Activated T-helper 1 cell treated with anti-CD3 and anti-CD28 coated beads, Interleukin-2, amount 50 U/mL, for 16 hours (primary cell): ENCODE measurements around the gene TNRC6C.
"Not testable (repeated sequence)": the region's sequence is repeated elsewhere in the genome, so short reads cannot be mapped to it uniquely, and the experiment has no call there.

Experiments
- DNase-seq, 2 donors: peaks; one replicate each; pipeline ENCODE4 v3.0.0-alpha.2; 2020; ENCODE audit warnings: low read depth in 1 of 2, low spot score in 1 of 2

Gene TNRC6C

DNA sequence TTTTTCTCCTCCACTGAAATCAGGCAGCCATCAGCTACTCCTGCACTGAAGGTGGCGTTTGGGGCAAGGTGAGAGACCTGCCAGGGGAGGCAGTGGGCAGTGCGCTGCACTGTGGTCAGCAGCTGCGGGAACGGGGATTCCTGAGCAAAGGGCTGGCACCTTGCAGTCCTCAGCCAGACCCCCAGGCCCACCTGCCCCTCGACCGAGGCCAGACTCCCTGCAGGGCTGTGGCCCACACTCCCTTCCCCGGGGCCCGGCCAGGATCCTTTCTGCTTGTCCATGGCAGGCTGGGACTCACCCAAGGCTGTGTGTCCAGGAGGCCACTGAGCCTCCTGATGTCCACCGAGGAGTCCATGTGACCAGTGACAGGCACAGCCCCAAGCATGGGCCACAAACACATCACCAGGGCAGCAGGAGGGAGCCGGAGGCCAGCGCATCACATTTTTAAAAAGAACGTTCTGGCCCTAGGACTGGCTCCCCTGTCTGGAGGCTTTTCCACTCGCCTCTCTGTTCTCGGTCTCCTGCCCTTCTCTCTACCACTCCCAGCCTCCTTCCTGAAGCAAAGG, 28.5 kb upstream of the TNRC6C start:
- no peak for DNase-seq

DNA sequence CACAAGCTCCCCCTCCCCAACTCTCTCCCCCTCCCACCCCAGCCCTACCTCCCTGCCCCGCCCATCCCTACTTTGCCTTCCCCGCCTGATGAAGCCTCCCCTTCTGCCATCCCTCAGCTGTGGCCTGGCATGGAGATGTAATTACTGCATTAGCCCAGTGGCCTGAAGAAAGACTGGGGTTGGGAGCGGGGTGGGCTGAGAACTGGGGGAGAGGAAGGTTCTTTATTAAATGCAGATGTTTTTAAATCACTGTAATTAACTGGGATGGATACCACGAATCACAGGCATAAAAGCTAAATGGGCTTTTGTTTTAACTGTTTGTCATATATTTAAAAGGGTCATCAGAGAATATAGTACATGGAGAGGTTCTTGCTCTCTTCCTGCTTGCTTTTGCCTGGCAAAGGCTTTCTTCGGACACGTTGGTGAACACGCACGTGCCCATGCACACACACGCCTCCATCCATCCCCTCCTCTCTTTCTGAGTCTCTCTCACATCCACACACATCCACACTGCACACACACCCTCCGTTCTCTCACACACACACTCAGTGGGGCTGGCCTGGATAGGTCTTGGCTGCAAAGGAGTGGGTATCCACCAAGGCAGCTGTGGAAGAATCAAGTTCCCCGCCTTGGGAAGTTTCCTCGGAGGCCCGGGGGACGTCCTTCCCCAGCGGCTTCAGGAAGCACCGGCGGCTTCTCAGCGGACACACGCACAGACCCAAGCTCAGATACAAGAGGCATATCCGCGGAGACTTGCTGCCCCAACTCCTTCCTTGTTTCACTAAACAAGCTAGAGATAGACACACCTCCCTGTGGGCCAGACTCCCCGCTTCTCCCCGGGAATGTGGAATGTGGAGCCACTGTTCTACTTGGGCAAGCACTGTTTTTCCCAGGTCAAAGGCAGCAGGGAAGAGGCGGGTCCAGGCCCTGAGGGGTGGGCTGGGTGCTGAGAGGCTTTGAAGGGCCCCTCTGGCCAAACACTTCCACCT, 27.4 kb upstream of the TNRC6C start:
- no peak for DNase-seq

DNA sequence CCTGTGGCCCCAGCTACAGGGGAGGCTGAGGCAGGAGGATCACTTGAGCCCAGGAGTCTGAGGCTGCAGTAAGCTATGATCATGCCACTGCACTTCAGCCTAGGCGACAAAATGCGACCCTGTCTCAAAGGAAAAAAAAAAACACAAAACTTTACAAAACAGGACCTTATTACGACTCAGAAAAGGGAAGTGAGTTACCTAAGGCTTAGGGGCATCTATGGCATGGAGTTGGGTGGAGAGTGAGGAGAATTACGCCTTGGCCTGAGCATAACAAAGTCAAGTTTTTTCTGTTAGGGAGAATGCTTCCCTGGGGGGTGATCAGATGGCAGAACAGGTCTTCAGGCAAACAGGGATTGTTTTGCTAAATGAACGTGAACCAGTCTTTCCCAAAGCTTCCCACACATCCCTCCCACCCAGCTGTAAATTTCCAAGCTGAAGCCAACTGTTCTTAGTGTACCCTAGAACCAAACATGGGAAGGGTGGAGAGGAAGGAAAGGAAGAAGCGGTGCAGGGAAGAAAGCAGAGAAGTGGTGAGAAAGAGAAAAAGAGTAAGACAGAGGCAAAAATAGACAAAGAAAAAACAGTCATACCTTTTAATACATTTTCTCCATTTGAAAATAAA, 24.6 kb upstream of the TNRC6C start:
- no peak for DNase-seq

DNA sequence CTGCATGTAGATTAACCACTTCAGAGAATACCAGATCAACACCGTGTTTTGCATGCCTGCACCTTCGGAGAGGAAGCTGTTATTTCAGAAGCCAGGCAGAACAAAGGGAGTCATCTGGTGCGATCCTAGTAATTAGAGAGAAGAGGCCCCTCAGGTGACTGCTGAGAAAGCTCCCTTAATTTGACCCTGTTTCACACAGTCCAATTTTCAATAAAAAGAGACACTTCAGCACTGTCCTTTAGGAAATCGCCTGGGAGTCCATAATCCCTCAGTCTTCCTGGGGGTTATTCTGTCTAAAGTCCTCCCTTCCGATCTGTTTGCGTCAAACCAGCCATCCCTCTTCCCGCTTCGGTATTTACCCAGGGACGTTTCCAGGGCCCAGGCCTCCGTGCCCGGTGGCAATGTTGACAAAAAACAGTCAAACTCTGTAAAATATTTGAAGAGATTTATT, 23.4 kb upstream of the TNRC6C start:
- no peak for DNase-seq

DNA sequence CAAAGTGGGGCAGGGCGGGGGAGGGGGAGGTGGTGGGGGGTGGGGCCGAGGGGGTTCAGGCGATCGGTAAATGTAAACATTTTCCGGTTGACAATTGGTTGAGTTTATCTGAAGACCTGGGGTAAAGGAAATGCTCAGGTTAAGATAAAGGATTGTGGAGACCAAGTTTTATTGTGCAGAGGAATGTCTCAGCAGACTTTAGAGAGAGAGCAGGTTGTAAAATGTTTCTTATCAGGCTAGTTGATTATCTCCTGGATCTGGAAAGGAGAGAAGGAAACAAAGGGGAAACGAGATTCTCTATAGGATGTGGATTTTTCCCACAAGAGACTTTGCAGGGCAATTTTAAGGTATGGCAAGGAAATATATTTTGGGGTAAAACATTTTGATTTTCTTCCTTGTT, 22.8 kb upstream of the TNRC6C start:
- not testable (repeated sequence) for DNase-seq

DNA sequence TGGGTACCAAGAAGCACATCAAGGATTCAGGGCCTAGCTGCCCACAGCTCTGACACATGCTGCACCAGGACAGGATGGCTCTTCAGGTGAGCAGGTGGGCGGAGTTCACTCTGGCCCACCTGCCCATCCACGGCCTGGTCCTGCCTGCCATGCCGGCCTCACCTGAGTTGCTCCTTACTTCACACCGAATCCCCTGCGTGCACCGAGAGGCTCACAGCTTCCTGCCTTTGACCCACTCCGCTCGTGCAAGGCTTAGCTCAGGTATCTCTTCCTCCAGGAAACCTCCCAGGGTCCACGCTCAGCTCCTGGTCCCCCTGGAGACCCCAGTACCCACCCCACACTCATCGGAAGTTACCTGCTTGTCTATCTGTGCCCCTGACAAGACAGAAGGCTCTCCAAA, 21.6 kb upstream of the TNRC6C start:
- no peak for DNase-seq

DNA sequence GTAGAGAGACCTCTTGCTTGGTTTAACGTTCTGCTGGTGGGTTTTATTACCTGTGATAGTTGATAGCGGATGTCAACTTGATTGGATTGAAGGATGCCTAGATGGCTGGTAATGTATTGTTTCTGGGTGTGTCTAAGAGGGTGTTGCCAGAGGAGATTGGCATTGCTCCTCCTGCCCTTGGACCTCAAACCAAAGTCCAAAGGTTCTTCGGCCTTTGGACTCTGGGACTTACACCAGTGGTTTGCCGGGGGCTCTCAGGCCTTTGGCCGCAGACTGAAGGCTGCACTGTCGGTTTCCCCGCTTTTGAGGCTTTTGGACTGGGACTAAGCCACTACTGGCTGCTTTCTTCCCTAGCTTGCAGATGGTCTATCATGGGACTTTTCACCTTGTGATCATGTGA, 17.5 kb upstream of the TNRC6C start:
- DNase-seq = no peak

DNA sequence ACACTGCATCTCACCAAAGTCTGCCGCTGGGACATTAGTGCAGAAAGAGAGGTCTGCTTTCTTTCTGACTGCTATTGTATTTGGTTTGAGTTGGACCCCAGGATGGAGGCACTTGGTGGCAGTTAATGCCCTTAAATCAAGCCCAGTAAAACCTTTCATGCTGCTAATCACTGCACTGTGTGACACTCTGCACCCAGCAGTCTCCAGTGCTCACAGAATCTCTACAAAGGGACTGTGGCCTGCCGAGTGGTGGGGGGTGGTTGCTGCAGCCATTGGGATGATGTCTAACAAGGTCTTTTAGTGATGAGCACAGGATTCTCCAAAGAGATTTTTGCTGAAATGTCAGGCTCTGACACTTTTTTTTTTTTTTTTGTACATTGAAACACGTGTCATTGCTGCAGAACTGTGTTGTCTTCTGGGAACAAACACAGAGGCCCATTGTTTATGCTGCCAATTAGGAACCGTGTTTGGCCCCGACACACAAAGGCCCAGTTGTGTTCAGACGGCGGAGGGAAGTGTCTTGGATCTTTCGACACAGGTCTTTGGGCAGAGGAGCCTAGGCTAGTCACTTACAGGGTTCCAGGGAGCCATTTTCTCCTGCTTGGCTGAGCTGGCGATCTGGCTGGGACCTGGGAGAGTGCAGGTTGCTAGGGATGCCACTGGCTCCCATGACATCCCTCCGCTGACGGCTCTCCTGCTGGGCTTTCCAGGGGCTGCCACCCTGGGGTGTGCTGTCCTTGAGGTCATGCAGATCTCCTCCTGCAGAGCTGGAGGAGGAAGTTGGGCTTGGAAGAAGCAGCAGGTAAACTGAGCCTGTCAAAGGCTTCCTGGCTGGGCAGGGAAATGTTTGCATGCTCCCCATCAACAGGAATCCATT, 16.2 kb upstream of the TNRC6C start:
- DNase-seq = no peak

DNA sequence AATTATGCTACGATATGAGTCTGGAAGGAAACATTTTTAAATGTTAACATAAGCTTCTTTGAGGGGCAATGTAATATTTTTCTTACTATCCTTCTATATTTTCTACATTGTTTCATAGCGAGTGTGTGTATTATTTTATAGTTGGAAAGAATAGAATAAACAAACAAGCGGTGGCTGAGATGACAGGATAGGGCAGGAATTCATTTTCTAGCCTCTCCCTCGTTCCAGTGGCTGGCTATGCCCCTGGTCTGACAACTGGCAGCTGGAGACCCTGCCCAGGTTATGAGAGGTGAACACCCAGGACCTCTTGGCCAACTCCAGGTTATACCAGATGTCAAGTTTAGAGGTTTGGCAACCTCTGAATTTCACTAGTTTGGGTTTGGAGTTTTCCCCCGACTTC, 14.5 kb upstream of the TNRC6C start:
- DNase-seq = no peak

DNA sequence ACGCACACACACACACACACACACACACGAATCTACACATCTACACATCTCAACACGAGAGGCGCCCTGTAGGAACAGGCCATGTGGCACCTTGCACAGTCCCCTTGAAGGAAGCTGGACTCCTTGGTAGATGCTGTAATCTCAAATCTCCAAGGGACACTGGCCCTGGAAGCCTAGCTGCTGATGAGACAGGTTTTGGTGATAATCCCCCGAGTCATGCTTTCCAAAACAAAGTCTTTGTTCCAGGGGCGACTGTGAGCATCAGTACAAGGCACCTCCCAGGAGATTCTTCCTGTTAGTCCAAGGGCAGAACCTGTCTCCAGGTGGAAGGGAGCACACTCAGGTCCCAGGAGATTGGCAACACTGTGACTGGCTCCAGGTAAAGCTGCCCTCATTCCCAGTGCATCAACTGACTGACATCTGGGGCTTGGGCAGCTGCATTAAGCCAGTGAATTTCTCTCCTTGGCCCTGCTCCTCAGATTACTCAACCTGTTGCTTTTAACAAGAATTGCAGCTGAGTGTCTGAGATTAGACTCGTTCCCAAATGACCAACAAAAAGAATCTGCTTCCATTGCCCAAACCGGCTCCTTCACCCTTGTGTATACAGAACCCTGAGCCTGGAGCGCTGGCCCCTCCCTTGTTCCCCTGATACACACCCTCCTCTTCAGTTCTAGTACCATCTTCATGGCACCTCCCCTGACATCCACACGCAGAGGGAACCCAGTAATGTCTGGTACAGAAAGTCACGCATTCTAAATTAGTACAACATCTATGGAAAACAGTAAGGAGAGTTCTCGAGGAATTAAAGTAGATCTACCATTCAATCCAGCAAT, 13.9 kb upstream of the TNRC6C start:
- DNase-seq = no peak

DNA sequence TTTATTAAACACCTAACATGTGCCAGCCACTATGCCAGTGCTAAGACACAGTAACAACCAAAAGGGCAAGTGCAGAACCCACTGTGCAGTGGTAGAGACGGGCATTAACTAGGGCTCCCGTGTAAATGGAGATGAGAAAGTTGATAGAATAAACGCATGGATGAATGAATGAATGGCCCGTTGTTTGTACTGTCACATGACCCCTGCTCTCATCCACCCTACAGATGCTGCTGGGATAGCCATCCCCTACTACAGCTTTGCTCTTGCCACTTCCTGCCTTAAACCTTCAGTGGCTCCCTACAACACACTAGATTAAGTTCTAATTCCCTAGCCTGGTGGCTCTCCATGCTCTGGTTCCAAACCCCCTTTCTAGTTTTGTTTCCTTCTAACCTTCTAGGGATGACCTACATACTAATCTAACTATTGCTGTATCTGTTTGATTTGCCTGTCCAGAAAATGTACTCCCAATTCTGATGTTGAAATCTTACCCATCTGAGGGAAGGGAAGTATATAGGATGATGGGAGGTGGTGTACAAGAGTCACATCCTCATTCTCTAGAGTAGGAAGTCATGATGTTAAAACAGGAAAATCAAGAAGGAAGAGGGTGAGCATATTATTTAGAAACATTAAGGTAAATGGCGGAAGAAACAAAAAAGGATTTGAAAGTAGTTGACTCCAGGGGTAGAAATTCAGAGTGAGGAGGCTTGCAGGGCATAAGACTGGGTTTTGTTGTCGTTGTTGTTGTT, 11.4 kb upstream of the TNRC6C start:
- no peak for DNase-seq

DNA sequence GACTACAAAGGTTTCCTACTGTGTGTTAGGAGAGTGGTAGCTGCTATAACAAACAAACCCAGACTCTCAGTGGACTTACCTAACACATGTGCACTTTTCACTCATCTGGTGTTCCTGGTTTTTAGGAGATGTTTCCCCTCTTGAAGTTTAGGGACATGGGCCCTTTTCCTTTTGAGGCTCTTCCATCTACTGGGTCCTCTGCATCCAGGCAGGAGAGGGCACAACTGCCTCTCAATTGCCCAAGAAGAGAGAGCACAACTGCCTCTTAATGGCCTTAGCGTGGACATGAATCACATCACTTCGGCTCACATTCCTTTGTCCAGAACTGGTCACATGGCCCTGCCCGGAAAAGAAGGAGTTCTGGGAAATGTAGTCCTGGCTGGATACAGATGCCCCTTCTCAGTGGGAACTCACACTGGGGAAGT, 9.8 kb upstream of the TNRC6C start:
- DNase-seq = no peak

DNA sequence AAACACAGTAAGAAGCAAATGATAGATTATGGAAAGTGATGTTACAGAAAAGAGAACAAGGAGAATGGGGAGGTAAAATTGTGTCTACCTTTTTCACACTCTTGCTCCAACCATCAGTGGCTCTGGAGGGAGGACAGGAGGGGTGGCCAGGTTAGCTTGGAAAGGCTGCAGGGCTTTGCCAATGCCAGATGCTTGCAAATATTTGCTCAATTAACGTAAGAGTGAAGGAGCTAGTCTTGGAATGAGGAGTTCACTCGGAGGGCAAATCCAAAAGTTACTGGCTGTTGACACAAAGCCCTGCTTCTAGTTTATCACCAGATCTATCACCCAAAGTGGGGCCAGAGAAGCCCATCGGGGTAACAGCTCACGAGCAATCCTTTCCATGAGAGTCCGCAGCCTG, 7.4 kb upstream of the TNRC6C start:
- DNase-seq = no peak

DNA sequence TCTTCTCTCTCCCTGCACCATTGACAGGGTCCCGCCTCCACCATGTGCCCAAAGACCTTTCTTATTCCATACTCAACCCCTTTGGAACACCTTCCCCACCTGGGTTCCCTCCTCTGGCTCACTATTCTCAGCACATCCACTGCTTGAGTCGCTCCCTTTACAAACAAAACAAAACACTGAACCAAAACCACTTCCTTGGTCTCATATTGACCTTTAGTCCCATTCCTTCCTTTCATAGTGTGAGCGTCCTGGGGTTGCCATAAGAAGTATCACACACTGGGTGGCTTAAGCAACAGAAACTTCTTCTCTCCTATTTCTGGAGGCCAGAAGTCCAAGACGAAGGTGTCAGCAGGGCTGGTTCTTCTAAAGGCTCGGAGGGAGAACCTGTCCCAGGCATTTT, 6.1 kb upstream of the TNRC6C start:
- no peak for DNase-seq

DNA sequence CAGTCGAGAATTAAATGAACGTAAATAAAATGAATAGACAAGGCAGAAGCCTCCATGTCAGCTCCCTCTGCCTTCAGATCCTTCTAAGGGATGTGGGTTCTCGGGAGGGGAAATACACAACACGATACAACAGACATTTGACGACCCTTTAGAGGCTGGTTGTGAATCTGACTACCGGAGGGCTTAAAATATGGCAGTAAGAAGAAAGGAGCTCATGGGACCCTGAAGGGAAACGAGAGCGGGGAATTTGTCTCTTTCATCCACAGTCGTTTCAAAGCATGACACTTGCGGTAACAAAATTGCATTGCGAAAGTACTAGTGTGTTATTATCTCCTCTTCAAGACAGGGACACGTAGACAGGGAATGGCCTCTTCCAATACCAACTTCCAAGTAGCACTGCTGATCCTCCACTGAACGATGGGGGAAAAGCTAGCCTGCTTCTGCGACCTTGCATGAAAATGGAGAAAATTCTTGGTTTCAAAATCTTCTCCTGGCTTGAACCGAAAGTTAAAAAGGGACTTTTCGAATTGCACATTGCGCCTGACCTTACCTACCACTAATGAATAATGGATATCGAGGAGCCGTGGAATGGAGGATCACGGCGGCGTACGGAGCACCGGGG, 1.2 kb upstream of the TNRC6C start:
- DNase-seq = no peak

DNA sequence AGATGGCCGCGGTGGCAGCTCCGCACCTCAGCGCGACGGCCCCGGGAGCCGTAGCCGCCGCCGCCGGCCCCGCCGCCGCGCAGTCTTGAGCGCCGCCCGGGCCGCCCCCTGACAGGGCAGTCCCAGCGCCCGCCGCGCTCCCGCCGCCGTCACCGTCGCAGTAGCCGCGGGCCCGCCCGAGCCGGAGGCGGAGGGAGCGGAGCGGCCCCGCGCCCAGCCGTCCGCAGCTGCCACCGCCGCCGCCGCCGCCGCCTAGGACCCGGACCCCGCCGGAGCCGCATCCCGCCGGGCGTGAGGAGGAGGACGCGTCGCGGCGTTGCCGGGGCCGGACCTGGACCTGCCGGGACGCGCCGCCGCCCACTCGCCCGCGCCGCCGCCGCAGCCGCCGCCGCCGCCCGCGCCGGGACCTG, 218 bp downstream of the TNRC6C start:
- DNase-seq = no peak

DNA sequence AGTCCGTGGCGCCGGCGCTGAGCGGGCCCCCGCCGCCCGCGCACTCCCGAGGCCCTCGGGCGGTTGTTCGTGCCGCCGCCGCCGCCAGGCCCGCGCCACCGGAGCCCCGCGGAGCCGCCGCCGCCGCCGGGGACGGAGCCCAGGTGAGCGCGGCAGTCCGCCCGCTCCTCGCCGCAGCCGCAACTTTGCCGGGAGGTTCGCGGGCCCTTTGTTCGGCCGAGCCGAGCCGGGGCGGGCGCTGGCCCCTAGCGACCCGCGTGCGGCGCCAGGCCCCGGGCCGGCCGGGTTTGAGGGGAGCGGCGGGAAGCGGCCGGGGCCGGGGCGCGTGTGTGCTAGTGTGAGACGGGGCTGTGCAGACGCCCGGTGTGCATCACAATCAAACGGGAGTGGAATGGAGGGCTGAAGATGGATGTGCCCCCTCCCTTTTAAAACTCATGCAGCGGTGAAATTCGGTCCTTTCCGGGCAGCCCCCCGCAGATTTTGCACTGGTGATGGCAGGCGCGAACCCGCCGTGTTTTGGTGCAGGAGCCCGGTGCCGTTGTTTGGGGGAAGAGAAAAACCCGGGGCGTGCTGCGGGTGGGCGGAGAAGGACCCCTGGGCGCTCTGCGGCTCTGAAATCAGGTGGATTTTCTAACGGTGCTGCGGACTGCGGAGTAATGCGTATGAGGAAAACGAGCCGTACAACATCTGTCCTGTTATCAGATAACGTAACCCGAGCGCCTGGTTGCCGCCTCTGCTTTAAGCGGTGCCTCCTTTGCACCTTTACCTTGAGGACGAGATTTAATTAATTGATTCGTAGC, 823 bp downstream of the TNRC6C start:
- DNase-seq = peak in 1 of 2 donors; percentile 11

DNA sequence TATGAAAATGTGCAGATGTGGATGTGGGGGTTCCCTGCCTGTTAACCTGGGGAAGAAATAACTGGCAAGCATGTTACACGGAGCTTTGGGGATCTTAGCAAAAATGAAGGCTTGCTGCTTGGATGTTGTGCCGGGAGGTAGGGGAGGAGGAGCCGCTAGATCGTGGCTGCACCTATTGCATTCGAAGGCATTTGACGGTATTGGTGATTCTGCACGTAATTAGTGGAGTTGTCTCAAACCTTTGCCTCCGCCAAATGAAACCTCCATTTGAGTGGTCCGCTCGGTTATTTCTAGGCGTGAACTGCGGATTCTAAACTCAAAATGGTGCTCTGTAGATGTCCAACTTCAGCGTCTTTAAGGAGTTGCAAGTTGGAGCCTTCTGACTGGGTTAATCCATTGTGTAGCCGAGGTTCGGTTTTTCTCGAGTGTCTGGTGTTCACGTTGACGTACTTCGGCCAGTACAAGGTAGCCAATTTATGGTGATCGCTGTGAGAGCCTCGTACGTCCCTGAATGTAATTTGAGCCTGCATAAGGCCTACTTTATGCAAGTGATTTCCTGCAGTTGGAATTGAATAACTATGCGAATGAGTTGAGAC, 1.5 kb downstream of the TNRC6C start:
- DNase-seq = no peak
